GM13976 (cell line): ENCODE data around the gene TMC7.

Source experiments
- DNase-seq: peaks from one replicate; pipeline ENCODE4 v3.0.0; 2012; ENCODE audit warnings: low spot score
- in situ Hi-C: fragments of 300-500 bp; cut with MboI; formaldehyde crosslinking; loops from one replicate; pipeline ENCODE4 v1.12.0; 2022; ENCODE audit warnings: low sequenced_read_pairs, mixed read lengths, inconsistent platforms; ENCODE audit not compliant: unreplicated experiment
- TF ChIP-seq, protein P1 (sequence below): IDR thresholded peaks from 2 replicates; pipeline ENCODE4 v1.5.1; 2012; ENCODE audit warnings: borderline replicate concordance, mild to moderate bottlenecking; ENCODE audit not compliant: insufficient read depth; ENCODE audit errors: extremely low read depth, missing control alignments, control extremely low read depth

Gene TMC7

DNA sequence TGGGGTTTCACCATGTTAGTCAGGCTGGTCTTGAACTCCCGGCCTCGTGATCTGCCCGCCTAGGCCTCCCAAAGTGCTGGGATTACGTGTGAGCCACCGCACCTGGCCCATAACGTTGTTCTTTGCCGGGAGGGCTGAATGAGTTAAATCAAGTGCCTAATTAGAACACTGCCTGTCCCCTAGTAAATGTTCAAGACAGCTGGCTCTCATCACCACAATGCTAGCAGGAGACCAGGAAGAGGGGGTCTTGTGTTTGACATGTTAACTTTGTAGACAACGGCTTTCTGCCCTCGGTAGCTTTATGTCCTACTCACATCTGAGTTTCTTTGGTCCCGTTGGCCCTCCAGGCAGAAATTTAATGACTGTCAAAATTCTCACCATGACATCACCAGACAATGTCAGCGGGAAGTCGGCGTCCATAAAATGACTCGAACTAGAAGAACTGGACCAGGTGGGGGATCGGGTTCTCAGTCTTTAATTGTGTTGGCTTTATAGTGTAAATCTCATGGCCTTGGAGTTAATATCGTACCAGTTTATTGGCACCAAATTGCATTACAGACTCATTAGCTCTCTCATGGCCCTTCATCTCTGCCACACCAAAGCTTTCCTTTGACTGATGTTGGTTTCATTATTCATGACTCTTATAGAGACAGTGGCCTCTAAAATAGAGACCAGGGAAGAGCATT lies 118.6 kb downstream of the TMC7 start:
- in situ Hi-C loops, result no loop called here
- TF ChIP-seq, protein P1, sequence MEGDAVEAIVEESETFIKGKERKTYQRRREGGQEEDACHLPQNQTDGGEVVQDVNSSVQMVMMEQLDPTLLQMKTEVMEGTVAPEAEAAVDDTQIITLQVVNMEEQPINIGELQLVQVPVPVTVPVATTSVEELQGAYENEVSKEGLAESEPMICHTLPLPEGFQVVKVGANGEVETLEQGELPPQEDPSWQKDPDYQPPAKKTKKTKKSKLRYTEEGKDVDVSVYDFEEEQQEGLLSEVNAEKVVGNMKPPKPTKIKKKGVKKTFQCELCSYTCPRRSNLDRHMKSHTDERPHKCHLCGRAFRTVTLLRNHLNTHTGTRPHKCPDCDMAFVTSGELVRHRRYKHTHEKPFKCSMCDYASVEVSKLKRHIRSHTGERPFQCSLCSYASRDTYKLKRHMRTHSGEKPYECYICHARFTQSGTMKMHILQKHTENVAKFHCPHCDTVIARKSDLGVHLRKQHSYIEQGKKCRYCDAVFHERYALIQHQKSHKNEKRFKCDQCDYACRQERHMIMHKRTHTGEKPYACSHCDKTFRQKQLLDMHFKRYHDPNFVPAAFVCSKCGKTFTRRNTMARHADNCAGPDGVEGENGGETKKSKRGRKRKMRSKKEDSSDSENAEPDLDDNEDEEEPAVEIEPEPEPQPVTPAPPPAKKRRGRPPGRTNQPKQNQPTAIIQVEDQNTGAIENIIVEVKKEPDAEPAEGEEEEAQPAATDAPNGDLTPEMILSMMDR, result no peak
- DNase-seq, result no peak

DNA sequence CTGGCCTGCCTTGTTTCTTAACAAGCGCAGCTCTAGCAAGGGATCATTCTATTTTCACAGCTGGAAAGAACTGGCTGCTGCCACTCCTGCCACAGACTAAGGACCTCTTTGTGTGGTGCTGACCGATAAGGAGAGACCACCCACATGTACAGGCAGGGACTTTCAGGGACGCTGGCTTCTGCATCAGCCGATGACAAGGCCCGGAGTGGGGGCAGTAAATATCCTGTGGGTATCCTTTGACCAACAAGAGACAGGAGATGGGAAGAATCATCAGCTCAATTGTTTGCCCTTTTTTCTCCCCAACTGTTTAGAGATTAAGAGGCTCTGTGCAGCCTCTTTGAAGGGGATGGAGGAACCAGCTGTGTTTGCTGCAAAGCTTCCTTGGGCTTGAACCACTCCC lies 120.9 kb downstream of the TMC7 start:
- no peak for DNase-seq
- TF ChIP-seq, protein P1, result no peak
- in situ Hi-C loops, result no loop called here

DNA sequence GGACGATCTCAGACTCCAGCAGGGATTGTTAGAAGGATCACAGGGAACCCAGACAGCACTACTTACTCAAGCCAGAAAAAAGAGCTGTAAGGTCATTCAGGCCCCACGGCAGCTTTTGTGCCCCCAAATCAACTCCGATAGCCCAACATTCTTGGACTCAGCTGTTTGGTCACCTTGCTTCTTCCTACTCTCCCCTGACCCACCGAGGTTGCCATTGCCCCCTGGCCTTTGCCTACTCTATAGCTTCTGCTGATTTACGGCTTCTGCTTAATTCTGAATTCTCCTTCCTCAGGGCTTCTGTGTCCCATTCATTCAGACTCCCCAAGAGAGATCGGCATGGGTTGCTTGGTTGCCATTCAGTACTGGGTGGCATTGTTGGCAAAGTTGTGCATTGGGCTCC lies 121.4 kb downstream of the TMC7 start:
- TF ChIP-seq, protein P1, result no peak
- in situ Hi-C loops, result no loop called here
- DNase-seq, result no peak

DNA sequence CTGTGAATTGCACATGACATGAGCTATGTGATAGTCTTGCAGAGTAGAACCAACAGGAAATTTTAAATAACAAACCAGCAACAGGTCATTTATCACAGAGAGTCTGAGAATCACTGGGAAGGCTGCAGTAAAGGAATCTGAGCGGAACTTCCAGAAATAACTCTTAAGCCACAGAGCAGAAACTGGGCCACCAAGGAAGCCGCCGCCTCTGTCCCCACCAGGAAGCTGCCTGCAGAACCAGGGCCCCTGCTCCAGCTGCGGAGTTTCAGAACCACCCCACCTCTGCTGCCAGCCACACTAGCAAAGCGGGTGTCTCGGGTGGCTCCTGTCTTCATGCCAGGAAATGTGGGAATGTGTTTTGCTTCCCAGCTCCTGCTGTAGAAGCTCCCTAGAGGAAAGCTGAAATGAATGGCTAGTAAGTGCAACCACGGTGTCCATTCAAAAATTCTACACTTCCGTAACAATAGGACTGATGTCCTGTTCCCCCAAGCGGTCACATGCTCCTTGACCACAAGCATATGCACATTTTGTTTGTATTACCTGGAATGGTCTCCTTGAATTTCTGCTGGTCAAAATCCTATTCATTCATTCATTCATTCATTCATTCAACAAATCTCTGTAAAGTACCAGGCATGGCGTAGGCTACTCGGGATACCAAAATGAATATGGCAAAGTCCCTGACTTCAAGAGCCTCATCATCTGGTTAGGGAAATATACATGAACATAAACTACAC lies 122.3 kb downstream of the TMC7 start:
- TF ChIP-seq, protein P1, result no peak
- DNase-seq, result no peak
- in situ Hi-C loops, result no loop called here

DNA sequence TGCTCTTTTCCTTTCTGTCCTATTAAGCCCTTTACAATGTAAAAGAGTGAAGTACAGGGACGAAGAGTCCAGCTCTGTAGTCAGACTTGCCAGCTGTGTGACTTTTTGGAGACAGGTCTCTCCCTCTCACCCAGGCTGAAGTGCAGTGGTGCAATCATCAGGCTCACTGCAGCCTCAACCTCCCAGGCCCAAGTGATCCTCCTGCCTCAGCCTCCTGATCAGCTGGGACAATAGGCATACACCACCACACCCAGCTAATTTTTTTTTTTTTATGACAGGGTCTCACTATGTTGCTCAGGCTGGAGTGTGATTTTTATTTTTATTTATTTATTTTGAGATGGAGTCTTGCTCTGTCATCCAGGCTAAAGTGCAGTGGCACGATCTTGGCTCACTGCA lies 122.9 kb downstream of the TMC7 start:
- no peak for DNase-seq
- in situ Hi-C loops, result no loop called here
- TF ChIP-seq, protein P1, result no peak

DNA sequence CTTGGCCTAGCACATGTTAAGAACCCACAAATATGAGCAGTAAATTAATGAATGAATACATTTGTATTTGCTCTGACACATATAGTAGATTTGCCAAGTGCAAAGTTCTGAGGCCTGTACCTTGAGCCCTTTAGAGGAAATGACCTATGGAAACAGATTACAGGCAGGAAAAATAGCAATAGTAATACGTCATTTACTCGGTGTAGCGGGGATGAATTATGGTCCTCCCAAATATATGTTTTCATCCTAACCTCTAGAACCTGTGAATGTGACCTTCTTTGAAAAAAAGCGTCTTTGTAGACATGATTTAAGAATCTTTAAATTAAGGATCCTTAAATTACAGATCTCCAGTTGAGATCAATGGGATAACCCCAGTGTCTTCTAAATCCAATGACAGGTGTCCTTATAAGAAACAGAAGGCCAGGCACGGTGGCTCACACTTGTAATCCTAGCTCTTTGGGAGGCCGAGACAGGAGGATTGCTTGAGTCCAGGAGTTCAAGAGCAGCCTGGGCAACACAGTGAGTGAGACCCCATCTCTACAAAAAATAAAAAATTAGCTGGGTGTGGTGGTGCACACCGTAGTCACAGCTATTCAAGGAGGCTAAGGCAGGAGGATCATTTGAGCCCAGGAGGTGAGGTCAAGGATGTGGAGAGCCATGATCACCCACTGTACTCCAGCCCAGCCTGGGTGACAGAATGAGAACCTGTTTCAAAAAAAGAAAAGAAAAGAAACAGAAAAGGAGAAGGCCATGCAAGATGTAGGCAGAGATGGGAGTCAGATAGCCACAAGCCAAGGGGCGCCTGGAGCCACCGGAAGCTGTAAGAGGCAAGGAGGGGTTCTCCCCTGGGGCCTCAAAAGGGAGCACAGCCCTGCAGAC lies 124.9 kb downstream of the TMC7 start:
- in situ Hi-C loops, result no loop called here
- TF ChIP-seq, protein P1, result no peak
- DNase-seq, result peak; percentile 54
